ENCODE data around the gene EMILIN1. TPM values are rescaled to one million over a fixed set of nuclear protein-coding genes. Genes with fewer than 3 reads are reported as not detected.

EMILIN1 gene
- total RNA-seq, 2 experiments from 2014 or later, result 0.75 to 0.79 TPM

DNA sequence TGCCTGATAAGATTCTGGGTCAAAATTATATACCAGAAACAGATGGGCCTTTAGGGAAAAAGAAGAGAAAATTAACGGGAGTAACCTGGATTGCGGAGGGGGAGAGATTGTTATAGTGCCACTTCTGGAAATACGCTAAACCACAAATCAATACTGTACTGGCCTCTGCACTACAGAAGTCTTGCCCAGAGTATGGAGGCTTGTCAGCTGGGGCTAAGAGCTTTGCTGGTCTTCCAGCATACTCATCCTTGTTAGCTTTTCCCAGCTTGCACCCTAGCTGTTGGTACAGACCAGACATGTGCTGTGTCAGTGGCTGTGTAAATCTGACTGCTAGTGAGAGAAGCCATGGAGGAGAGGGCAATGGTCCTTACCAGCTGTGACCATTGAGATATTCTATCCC, 18.1 kb upstream of the EMILIN1 start:
- Mint-ChIP-seq H3K27ac (no peak overlapping the region), H3K4me1 (peaks cover 2% of the 10 kb centered on the region), H3K4me3 (no peak overlapping the region), H3K36me3 (peaks cover 24% of the 10 kb centered on the region), H3K27me3 (no peaks in the 10 kb centered on the region), H3K9me3 (ENCODE audit: low read depth) (no peaks in the 10 kb centered on the region)
- CTCF ChIA-PET, result interaction anchor here (0.6 to 2.3 kb wide), 5 partner anchors 11 to 230 kb away, joined by 3 to 7 read pairs (median 4); partner anchors contain the start of gene OST4
- DNase-seq, result no peak
- ATAC-seq, result no peak

- Mint-ChIP-seq H3K27ac (no peak overlapping the region), H3K27me3 (no peaks in the 10 kb centered on the region), H3K9me3 (ENCODE audit: low read depth) (no peaks in the 10 kb centered on the region), H3K4me3 (no peak overlapping the region), H3K4me1 (peaks cover 25% of the 10 kb centered on the region), H3K36me3 (peaks cover 37% of the 10 kb centered on the region)
- DNase-seq (no peak), ATAC-seq (no peak)
- CTCF ChIA-PET, result interaction anchor here (1.0 to 1.6 kb wide), 4 partner anchors 12 to 238 kb away, joined by 3 to 5 read pairs (median 4); partner anchors contain the start of gene AGBL5
These were observed 13.3 kb upstream of the EMILIN1 start for GRCh38 chr2:27065128-27065527.

- ATAC-seq (no peak), DNase-seq (no peak)
- no peaks in the 10 kb centered on the region for H3K9me3 Mint-ChIP-seq (ENCODE audit: low read depth)
- no peaks in the 10 kb centered on the region for H3K27me3 Mint-ChIP-seq
- CTCF ChIA-PET, result interaction anchor here (1.4 kb wide), 1 partner anchor 16 kb away, joined by 3 read pairs; the partner anchor contains the start of gene AGBL5
- H3K4me3 Mint-ChIP-seq, result no peak overlapping the region
- peaks cover 34% of the 10 kb centered on the region for H3K36me3 Mint-ChIP-seq
- H3K27ac Mint-ChIP-seq, result no peak overlapping the region
- H3K4me1 Mint-ChIP-seq, result peaks cover 41% of the 10 kb centered on the region
These were observed 11.0 kb upstream of the EMILIN1 start for GRCh38 chr2:27067385-27067784.

DNA sequence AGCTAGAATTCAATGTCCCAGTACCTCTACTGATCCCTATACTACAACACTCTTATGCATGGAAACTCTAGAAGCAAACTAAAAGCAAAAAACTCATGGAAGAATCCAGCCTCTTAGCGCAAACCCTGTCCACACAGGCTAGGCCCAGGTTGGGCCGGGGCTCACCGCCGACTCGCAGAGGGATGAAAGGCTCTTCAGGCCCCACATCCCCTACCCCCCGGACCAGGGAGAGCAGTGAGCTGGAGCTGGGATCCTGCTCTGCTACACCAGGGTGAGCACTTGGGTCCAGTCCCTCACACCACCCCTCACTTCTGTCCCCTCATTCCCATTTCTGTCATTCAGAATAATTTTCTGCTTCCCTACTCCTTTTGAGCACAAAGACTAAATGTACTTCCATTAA, 9.0 kb upstream of the EMILIN1 start:
- no peaks in the 10 kb centered on the region for H3K9me3 Mint-ChIP-seq (ENCODE audit: low read depth)
- CTCF ChIA-PET, result no interaction called here

GRCh38 chr2:27069961-27070618, 8.3 kb upstream of the EMILIN1 start:
- H3K27me3 Mint-ChIP-seq, result no peaks in the 10 kb centered on the region
- CTCF ChIA-PET, result interaction anchor here (1.3 to 5.9 kb wide), 2 partner anchors 19 to 53 kb away, joined by 3 to 45 read pairs; partner anchors contain the start of genes ABHD1 and AGBL5
- H3K4me1 Mint-ChIP-seq, result peaks cover 62% of the 10 kb centered on the region
- H3K27ac Mint-ChIP-seq, result peak overlapping the region; percentile 93
- ATAC-seq (no peak), DNase-seq (no peak)
- H3K9me3 Mint-ChIP-seq (ENCODE audit: low read depth), result no peaks in the 10 kb centered on the region
- H3K36me3 Mint-ChIP-seq, result peaks cover 22% of the 10 kb centered on the region
- H3K4me3 Mint-ChIP-seq, result peak overlapping the region; percentile 99

More for the DNA sequence above, 9.0 kb upstream of the EMILIN1 start:
- peaks cover 56% of the 10 kb centered on the region for H3K4me1 Mint-ChIP-seq
- DNase-seq (no peak), ATAC-seq (no peak)
- no peaks in the 10 kb centered on the region for H3K27me3 Mint-ChIP-seq
- H3K27ac Mint-ChIP-seq, result peak overlapping the region; percentile 93
- peak overlapping the region; percentile 9 for H3K4me3 Mint-ChIP-seq
- H3K36me3 Mint-ChIP-seq, result peaks cover 26% of the 10 kb centered on the region

GRCh38 chr2:27070653-27071276, 7.7 kb upstream of the EMILIN1 start:
- H3K4me3 Mint-ChIP-seq, result peak overlapping the region; percentile 99
- peak overlapping the region; percentile 93 for H3K27ac Mint-ChIP-seq
- H3K36me3 Mint-ChIP-seq, result peaks cover 18% of the 10 kb centered on the region
- H3K9me3 Mint-ChIP-seq (ENCODE audit: low read depth), result no peaks in the 10 kb centered on the region
- CTCF ChIA-PET, result interaction anchor here (1.2 to 5.9 kb wide), 10 partner anchors 8 to 233 kb away, joined by 3 to 45 read pairs (median 6); partner anchors contain the start of genes ABHD1, AGBL5 and KHK
- no peaks in the 10 kb centered on the region for H3K27me3 Mint-ChIP-seq
- no peak for DNase-seq
- ATAC-seq, result no peak
- peaks cover 63% of the 10 kb centered on the region for H3K4me1 Mint-ChIP-seq

GRCh38 chr2:27071277-27071989, 7.0 kb upstream of the EMILIN1 start, which contains the start of gene OST4:
OST4 (minus strand) TSS chr2:27071654.
- peak within 1 kb of the TSS; percentile 93 for H3K27ac Mint-ChIP-seq
- H3K36me3 Mint-ChIP-seq, result peaks cover 14% of the 10 kb centered on the region
- peak within 1 kb of the TSS; percentile 99 for H3K4me3 Mint-ChIP-seq
- CTCF ChIA-PET, result interaction anchor here (1.2 to 5.9 kb wide), 10 partner anchors 9 to 232 kb away, joined by 3 to 45 read pairs (median 6); partner anchors contain the start of genes ABHD1, AGBL5 and KHK
- no peaks in the 10 kb centered on the region for H3K9me3 Mint-ChIP-seq (ENCODE audit: low read depth)
- peak; percentile 93 for ATAC-seq
- H3K27me3 Mint-ChIP-seq, result no peaks in the 10 kb centered on the region
- H3K4me1 Mint-ChIP-seq, result peaks cover 70% of the 10 kb centered on the region
- peak; percentile 92 for DNase-seq

DNA sequence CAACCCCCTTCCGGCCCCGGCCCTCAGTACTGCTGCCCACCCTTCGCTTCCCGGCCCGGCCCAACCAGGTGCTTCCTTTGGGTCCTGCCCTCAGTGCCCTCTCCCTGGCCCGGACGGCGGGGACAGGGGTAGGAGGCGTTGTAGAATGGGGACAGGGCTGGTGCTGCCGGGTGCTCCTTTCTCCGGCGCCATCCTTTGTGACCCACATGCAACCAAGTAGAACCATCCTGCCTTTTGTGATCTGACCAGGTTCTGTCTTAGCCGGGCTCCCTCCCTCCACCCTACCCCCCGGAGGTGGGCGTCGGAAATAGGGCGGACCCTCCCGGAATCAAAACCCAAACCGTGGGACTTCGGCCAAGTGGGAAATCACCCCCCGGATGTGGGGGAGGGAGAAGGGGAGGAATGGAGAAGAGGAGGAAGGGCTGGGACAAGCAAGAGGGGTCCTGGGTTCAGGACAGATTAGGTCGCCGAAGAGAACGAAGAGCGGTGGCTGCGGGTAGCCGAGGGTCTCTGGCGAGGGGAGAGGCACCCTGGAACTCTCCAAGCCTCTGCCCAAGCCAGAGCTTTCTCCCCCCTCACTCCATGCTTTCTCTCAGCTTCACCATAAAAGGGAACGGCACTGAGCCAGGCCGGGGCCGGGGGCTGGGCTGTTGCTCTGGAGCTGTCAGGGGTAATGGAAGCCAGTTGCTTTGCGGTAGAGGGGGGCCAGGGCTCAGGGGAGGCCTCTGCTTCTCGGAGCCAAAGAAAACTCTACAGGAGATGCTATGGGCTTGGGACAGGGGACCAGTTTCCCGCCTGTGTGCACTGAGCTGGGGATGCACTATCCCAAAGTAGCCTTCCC, 6.2 kb upstream of the EMILIN1 start:
- Mint-ChIP-seq H3K27ac (peak overlapping the region; percentile 82), H3K4me1 (peaks cover 70% of the 10 kb centered on the region), H3K27me3 (no peaks in the 10 kb centered on the region), H3K4me3 (peak overlapping the region; percentile 79), H3K9me3 (ENCODE audit: low read depth) (no peaks in the 10 kb centered on the region), H3K36me3 (peaks cover 14% of the 10 kb centered on the region)
- DNase-seq (peak; percentile 63), ATAC-seq (peak; percentile 37)
- CTCF ChIA-PET, result interaction anchor here (1.2 to 5.9 kb wide), 10 partner anchors 9 to 231 kb away, joined by 4 to 45 read pairs (median 8); partner anchors contain the start of genes AGBL5 and KHK

GRCh38 chr2:27072920-27073319, 5.5 kb upstream of the EMILIN1 start:
- CTCF ChIA-PET, result interaction anchor here (1.8 to 5.9 kb wide), 3 partner anchors 13 to 111 kb away, joined by 6 to 45 read pairs (median 37); partner anchors contain the start of genes AGBL5 and KHK
- Mint-ChIP-seq H3K36me3 (peaks cover 14% of the 10 kb centered on the region), H3K4me3 (peak overlapping the region; percentile 79), H3K27me3 (no peaks in the 10 kb centered on the region), H3K9me3 (ENCODE audit: low read depth) (no peaks in the 10 kb centered on the region), H3K27ac (peak overlapping the region; percentile 67), H3K4me1 (peaks cover 67% of the 10 kb centered on the region)
- DNase-seq (no peak), ATAC-seq (no peak)

GRCh38 chr2:27073782-27074181, 4.6 kb upstream of the EMILIN1 start:
- CTCF ChIA-PET, result interaction anchor here (1.0 to 5.9 kb wide), 4 partner anchors 9 to 228 kb away, joined by 3 to 45 read pairs (median 20); partner anchors contain the start of genes AGBL5 and KHK
- ATAC-seq (no peak), DNase-seq (no peak)
- H3K27me3 Mint-ChIP-seq, result no peaks in the 10 kb centered on the region
- peak overlapping the region; percentile 16 for H3K27ac Mint-ChIP-seq
- peaks cover 65% of the 10 kb centered on the region for H3K4me1 Mint-ChIP-seq
- no peak overlapping the region for H3K4me3 Mint-ChIP-seq
- no peaks in the 10 kb centered on the region for H3K9me3 Mint-ChIP-seq (ENCODE audit: low read depth)
- H3K36me3 Mint-ChIP-seq, result peaks cover 13% of the 10 kb centered on the region

- Mint-ChIP-seq H3K4me1 (peaks cover 54% of the 10 kb centered on the region), H3K27me3 (no peaks in the 10 kb centered on the region), H3K27ac (peak overlapping the region; percentile 80), H3K9me3 (ENCODE audit: low read depth) (no peaks in the 10 kb centered on the region), H3K36me3 (peaks cover under 1% of the 10 kb centered on the region), H3K4me3 (peak overlapping the region; percentile 3)
- ATAC-seq, result no peak
- DNase-seq, result peak; percentile 70
- CTCF ChIA-PET, result interaction anchor here (1.0 to 5.9 kb wide), 4 partner anchors 8 to 229 kb away, joined by 3 to 45 read pairs (median 20); partner anchors contain the start of genes AGBL5 and KHK
These were observed 3.5 kb upstream of the EMILIN1 start for GRCh38 chr2:27074738-27075565.

All from activated CD8-positive, alpha-beta memory T cell treated with anti-CD3 and anti-CD28 coated beads, Interleukin-2, amount 10 ng/mL, durations not matched to agents 7 days and 5 days (primary cell).